Measurements from ENCODE around the gene LDHA. TPM values are rescaled to one million over a fixed set of nuclear protein-coding genes. Genes with fewer than 3 reads are reported as not detected.
"Not testable (repeated sequence)": the region's sequence is repeated elsewhere in the genome, so short reads cannot be mapped to it uniquely, and the experiment has no call there.

The LDHA gene
- total RNA-seq, 6 experiments from 2014 or later, result 227 to 866 (median 656) TPM

DNA sequence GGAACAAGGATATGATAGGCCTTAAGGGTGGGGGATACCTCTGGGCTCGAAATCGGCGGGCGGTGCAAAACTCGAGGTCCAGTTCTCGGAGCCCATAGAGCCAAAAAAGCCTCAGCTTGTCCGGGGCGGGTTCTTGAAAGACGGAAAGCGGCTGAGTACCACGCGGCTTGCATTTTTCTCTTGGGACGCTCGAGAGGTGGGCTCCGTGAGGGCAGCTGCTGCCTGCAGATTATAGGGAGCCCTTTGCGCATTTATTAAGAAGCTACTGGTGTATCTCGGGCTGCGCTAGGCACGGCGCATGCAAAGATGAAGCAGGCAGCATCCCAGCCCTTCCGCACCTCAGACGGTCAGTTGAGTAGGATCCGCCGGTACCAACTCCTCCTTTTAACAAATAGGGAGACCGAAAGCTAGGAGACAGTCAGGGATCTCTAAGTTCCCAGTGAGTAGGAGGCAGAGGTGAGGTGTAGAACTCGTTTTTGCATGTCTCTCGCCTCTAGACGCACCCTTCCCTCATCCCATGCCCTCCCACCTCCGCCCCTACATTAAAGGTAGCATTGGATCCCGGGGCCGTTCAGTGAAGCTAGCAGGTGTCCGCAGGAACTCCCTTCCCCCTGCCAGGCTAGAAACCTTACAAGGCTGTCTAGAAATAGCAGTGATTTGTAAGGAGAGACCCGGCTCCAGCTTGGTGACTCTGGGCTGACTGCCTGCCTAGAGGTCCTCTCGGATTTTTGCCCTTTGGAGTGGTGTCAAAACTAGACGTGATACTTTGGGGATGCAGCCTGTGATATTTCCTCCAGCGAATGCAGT, 768 bp downstream of the LDHA start:
- peaks cover 0 to 14% (median 4%) of the 10 kb centered on the region in 4 donors for H3K4me1 ChIP-seq
- DNase-seq (peak in 1 of 3 donors; percentile 55), ATAC-seq (peak in 3 of 4 donors; percentile 0 to 9 (median 0))
- H3K36me3 ChIP-seq, result peaks cover 13 to 37% (median 26%) of the 10 kb centered on the region in 4 donors
- TF ChIP-seq CTCF (IDR thresholded peaks at IDR 0.05) (no peak), POLR2A (IDR thresholded peaks at IDR 0.05) (no peak)
- no peaks in the 10 kb centered on the region for H3K9me3 ChIP-seq
- peak overlapping the region; percentile 83 to 94 (median 93) for H3K4me3 ChIP-seq
- peak overlapping the region; percentile 95 to 100 (median 98) for H3K27ac ChIP-seq
- intact Hi-C loops (cut with DNase I), result no loop called here
- 0% methylated on average over 5 of the region's 36 CpGs for WGBS (ENCODE audit: insufficient coverage, low coverage, low lambda C conversion rate, missing lambda C conversion rate)
- H3K27me3 ChIP-seq, result no peaks in the 10 kb centered on the region

- Histone ChIP-seq H3K4me1 (peaks cover 0 to 14% (median 4%) of the 10 kb centered on the region in 4 donors), H3K27ac (peak overlapping the region; percentile 95 to 100 (median 98)), H3K27me3 (no peaks in the 10 kb centered on the region), H3K4me3 (peak overlapping the region; percentile 83 to 94 (median 93)), H3K9me3 (no peaks in the 10 kb centered on the region), H3K36me3 (peaks cover 18 to 42% (median 29%) of the 10 kb centered on the region in 4 donors)
- ATAC-seq (peak; percentile 77 to 87 (median 82)), DNase-seq (peak; percentile 99)
- TF ChIP-seq CTCF (IDR thresholded peaks at IDR 0.05) (no peak), POLR2A (IDR thresholded peaks at IDR 0.05) (peak; percentile 85)
- under 1% methylated on average over 33 of the region's 46 CpGs for WGBS (ENCODE audit: insufficient coverage, low coverage, low lambda C conversion rate, missing lambda C conversion rate)
- intact Hi-C loops (cut with DNase I), result no loop called here
Observed at GRCh38 chr11:18395735-18396504, 1.6 kb downstream of the LDHA start.

DNA sequence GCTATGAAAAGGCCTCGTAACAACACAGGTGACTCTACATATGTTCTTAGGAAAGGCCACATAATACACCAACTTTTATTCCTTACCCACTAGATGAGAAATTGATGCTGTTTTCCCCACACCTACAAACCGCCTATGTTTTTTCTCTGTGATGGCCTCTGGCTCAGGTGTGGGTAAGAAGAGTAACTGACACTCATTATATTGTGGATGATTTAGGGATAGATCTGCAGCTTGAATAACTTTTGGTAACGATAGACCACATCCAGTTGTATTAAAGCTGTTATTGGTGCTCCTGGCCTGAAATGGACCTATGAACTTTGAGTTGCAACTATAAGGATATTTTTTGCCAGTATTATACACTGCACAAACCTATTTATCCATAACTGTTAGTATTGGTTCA, 3.6 kb downstream of the LDHA start:
- Histone ChIP-seq H3K36me3 (peaks cover 24 to 61% (median 43%) of the 10 kb centered on the region in 4 donors), H3K27me3 (no peaks in the 10 kb centered on the region), H3K4me1 (peaks cover 0 to 14% (median 6%) of the 10 kb centered on the region in 4 donors), H3K9me3 (no peaks in the 10 kb centered on the region), H3K27ac (no peak overlapping the region), H3K4me3 (no peak overlapping the region)
- no peak for ATAC-seq
- WGBS (ENCODE audit: insufficient coverage, low coverage, low lambda C conversion rate, missing lambda C conversion rate), result 83% methylated on average over 2 of the region's 3 CpGs
- TF ChIP-seq CTCF (IDR thresholded peaks at IDR 0.05), result no peak
- TF ChIP-seq POLR2A (IDR thresholded peaks at IDR 0.05), result no peak
- intact Hi-C loops (cut with DNase I), result no loop called here
- DNase-seq, result no peak

GRCh38 chr11:18401077-18401476, 6.7 kb downstream of the LDHA start:
- intact Hi-C loops (cut with DNase I); H3K4me3 ChIP-seq; ATAC-seq; H3K27ac ChIP-seq; H3K9me3 ChIP-seq; H3K27me3 ChIP-seq; H3K4me1 ChIP-seq; DNase-seq: not testable (repeated sequence)
- peaks cover 41 to 92% (median 67%) of the 10 kb centered on the region in 4 donors for H3K36me3 ChIP-seq
- WGBS (ENCODE audit: insufficient coverage, low coverage, low lambda C conversion rate, missing lambda C conversion rate), result 91% methylated on average over 8 of the region's 9 CpGs
